GM12801 (cell line): ENCODE results near the gene PRIMA1.

ENCODE experiments used
- TF ChIP-seq, protein P1 (sequence below): IDR thresholded peaks from one replicate; pipeline ENCODE4 v1.5.1; 2011; ENCODE audit warnings: control low read depth; ENCODE audit not compliant: insufficient read length; ENCODE audit errors: extremely low read depth

PRIMA1 gene

DNA sequence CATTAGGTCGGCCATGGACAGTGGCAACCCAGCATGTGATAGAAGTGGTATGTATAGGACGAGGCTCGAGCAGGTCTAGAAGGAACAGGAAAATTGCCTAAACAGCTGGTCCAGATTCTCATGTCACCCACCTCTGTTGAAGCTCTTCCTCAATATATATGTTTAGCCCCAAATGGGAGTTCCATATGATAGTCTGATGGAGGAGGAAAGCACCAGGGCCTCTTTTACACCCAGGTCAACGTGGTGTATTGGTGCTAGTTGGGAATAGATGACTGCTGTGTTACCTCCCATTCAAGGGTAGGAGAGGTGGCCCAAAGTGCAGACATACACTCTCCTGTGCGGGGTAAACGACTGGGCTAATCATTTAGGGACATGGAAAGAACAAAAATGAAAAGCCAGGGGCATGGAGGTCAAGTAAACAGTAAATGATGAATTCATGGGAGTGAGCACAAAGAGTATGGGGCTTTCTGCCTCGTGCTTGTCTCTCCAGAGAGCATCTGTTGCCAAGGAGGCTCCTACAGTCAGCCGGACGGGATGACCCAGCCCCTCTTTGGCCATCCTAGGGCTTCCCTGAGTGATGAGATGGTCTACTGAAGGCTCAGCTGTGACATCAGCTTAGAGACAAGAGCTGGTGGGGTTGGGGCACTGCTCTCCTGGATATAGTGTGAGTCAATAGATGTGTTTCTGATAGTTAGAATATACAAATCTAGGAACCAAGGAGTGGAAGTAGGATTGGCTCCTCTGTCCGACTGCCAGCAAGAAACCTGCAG lies 5.5 kb upstream of the PRIMA1 start:
- TF ChIP-seq, protein P1, sequence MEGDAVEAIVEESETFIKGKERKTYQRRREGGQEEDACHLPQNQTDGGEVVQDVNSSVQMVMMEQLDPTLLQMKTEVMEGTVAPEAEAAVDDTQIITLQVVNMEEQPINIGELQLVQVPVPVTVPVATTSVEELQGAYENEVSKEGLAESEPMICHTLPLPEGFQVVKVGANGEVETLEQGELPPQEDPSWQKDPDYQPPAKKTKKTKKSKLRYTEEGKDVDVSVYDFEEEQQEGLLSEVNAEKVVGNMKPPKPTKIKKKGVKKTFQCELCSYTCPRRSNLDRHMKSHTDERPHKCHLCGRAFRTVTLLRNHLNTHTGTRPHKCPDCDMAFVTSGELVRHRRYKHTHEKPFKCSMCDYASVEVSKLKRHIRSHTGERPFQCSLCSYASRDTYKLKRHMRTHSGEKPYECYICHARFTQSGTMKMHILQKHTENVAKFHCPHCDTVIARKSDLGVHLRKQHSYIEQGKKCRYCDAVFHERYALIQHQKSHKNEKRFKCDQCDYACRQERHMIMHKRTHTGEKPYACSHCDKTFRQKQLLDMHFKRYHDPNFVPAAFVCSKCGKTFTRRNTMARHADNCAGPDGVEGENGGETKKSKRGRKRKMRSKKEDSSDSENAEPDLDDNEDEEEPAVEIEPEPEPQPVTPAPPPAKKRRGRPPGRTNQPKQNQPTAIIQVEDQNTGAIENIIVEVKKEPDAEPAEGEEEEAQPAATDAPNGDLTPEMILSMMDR, result no peak

DNA sequence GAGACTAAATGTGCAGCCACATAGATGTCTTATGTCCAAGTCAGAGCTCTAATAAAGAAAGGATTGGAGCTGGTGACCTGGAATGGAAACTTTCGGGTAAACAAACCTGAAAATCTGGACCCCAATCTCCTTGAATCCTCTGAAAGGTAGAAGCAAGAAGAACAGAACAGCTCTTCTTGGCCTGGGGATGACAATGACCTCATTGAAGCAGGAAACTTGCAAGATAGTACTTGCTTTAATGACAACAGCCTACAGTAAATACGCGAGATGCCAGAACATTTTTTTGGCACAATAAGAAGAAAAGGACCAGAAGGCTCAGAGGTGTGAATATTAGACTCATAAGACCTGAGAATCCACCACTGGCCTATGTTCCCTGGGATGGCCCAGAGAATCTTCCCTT lies 4.1 kb upstream of the PRIMA1 start:
- TF ChIP-seq, protein P1, result no peak

DNA sequence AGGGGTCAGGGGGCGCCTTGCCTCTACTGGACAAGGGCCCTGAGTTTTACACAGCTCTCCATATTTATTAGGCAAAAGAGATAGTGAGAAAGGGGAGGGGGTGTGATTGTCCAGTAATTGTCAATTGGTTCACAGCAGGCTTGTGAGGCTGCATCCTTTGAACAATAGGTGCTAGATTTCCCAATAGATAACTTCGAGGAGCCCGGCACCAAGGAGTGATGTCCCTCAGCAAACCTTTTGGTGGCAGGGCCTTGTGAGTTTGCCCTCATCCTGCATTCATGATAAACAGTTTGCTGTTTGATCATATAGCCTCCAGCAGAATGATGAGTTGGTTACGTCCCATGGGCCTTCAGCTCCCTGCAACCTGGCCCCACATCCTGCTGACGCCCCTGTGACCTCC lies 2.7 kb upstream of the PRIMA1 start:
- TF ChIP-seq, protein P1, result no peak

DNA sequence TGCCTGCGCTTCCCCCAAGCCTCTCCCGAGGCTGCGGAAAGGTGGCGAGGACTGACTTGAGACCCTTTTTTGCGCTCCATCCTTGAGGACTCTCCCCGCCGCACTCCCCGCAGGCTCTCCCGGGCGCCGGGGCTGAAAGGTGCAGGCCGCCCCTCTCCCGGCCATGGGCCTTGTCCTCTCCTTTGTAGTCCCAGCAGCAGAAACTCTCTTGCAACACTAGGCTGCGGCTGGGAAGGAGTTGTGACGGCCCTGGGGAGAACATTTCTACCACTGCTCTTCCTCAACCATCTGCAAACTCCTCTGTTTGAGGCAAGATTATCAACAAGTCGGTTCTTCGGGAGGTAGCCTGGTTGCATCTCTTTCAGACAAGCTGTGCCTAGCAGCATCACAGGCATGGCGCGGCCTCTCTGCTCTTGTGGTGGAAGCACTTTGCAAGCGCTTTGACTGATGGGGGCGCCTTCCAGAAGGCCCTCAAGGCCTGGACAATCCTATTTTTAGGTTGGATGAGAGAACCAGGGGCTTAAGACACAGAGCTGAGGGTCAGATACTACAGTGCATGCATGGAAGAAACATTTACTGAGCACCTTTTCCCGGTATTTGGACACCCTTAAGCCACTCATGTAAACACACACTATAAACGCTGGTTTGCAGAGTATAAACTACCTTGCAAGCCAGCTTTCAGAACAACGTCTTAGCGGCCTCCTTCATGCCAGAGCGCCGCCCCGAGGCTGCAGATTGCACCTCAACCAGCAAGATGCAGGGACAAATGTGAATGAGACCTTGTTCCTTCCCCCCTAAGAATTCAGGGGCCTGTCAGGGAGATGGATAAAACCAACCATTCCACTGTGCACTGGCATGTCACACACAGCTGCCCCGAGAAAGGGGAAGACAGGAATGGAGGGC lies 1.2 kb upstream of the PRIMA1 start:
- TF ChIP-seq, protein P1, result no peak

DNA sequence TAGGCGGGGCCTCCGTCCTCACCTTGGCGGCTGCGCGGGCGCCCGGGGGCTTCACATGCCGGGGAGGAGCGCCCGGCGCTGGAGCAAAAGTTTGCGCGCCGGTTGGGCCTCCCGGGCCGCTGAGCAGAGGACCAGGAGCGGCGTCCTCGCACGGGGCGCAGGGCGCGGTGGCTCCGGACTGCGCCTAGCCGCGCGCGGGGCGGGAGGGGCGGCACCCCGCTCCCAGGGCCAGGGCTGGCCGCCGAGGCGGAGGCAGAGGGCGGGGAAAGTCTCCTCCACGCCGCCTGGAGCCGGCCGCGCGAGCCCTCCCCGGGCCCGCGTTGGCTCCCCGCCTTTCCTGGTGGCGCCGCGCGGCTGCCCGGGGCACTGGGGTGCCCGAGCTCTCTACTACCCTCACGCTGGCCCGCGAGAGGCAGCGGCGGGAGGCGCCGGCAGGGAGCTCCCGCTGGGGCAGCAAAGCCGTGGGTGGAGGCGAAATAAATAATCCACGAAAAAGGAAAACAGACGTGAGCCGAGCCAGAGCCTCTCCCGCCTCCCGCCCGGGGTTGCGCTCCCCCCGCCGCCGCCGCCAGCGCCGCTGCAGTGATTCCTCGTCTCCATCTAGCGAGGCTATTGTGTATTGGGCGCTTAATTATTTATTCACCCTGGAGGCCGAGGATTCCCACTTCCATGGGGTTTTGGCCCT lies 400 bp upstream of the PRIMA1 start:
- TF ChIP-seq, protein P1, result no peak

DNA sequence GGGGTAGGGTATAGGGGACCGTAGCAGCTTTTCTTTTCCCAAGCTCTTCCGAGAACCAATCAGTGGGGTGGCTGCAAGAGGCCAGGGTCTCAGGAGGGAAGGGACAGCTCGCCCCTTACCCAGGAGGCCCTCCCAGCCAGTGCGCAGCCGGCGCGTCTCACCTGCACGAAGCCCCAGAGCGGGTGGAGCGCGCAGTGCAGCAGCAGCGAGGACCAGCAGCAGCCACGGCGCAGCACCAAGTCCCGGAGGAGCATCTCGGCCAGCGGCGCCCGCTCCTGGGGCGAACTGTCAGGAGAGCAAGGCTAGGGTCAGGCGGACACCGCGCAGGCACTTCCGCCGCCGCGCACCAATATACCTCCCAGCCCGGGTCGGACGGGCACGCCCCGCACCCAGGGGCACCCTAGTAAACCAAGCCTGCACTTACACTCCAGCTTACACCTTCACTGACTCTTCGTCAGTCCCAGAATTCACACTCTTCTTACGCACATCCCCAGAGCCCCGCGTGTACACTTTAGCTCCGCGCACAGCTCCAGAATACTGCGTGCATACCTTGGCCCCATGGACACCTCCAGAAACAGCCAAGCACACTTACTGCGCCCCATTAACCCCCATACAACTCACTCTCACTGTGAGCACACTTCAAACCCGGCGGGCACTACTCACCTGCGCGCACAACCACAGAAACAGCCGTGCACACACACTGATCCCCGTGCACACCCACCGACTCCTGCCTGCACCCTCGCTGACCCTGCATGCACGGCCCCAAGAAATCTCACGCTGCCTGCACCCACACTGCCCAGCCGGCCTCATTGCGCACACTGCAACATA lies 606 bp downstream of the PRIMA1 start:
- TF ChIP-seq, protein P1, result no peak
